A549 (cell line): ENCODE results near the gene CLP1. TPM values are rescaled to one million over a fixed set of nuclear protein-coding genes. Genes with fewer than 3 reads are reported as not detected.

Experiments used
- ATAC-seq, 2 experiments: fragments of 200-7000 bp in 1 of 2; fragments of >200 bp in 1 of 2; cut with Nextera tagmentation in 1 of 2; cut with Tn5 transposase in 1 of 2; 3 replicates each; pipeline versions ENCODE4 v1.8.0 to v1.9.1; 2018 to 2020; ENCODE audit warnings: mild to moderate bottlenecking in 1 of 2, moderate library complexity in 1 of 2
- CTCF ChIA-PET: fragments of 300-600 bp; sonication (Branson Sonifier 250); formaldehyde crosslinking; extraction: SDS; loops from one replicate; lab custom pipeline; 2021; ENCODE audit warnings: antibody characterized with exemption, inconsistent platforms; lab: Yijun Ruan, JAX
- POLR2A ChIA-PET: fragments of 350-600 bp; formaldehyde crosslinking; extraction: SDS; loops from one replicate; lab custom pipeline; 2021; ENCODE audit warnings: antibody characterized with exemption, inconsistent platforms; lab: Yijun Ruan, JAX
- DNase-seq, 2 experiments: peaks; one replicate each; pipeline versions ENCODE4 v3.0.0 to v3.0.0-alpha.2; 2011 to 2016; ENCODE audit warnings: low read depth in 1 of 2, low spot score in 1 of 2
- FAIRE-seq: peaks from 2 replicates; lab custom pipeline; 2011; peaks lifted over from hg19 to GRCh38; lab: Jason Lieb, UNC
- H3K27ac ChIP-seq, 2 experiments: fragments of >200 bp; sonication (Bioruptor Twin); formaldehyde crosslinking; 3 replicates each; pipeline ENCODE4 v1.5.1; 2016 to 2017
- H3K4me1 ChIP-seq: fragments of >200 bp; sonication (Bioruptor Twin); formaldehyde crosslinking; 3 replicates; pipeline ENCODE4 v1.6.1; 2016
- H3K4me2 ChIP-seq: fragments of >200 bp; sonication (Bioruptor Twin); formaldehyde crosslinking; 3 replicates; pipeline ENCODE4 v1.6.1; 2016
- H3K4me3 ChIP-seq: fragments of >200 bp; sonication (Bioruptor Twin); formaldehyde crosslinking; 3 replicates; pipeline ENCODE4 v1.5.1; 2016
- H3K9me3 ChIP-seq: fragments of >200 bp; sonication (Bioruptor Twin); formaldehyde crosslinking; 3 replicates; pipeline ENCODE4 v1.6.1; 2016
- BHLHE40 ChIP-seq: IDR thresholded peaks from 2 replicates; pipeline ENCODE4 v1.6.1; 2012; ENCODE audit warnings: low read depth, low read length, inconsistent platforms
- CBX8 ChIP-seq: fragments of 200-600 bp; sonication (generic); IDR thresholded peaks from 2 replicates; pipeline ENCODE4 v1.6.1; 2016
- CHD2 ChIP-seq: fragments of 150-350 bp; IDR thresholded peaks from 2 replicates; pipeline ENCODE4 v1.6.1; 2014; ENCODE audit warnings: low read length; ENCODE audit not compliant: partially characterized antibody
- CTCF ChIP-seq: fragments of >200 bp; sonication (Bioruptor Twin); formaldehyde crosslinking; IDR thresholded peaks from 3 replicates; pipeline ENCODE4 v1.5.1; 2016
- EHF ChIP-seq: fragments of 250-450 bp; sonication (Bioruptor Pico); IDR thresholded peaks from 2 replicates; pipeline ENCODE4 v1.5.0; 2020; ENCODE audit warnings: mild to moderate bottlenecking
- EHMT2 ChIP-seq: fragments of 200-600 bp; sonication (generic); IDR thresholded peaks from 2 replicates; pipeline ENCODE4 v1.6.1; 2016; ENCODE audit warnings: antibody characterized with exemption, low read depth, mild to moderate bottlenecking, moderate library complexity
- ESRRA ChIP-seq: fragments of 150-350 bp; IDR thresholded peaks from 2 replicates; pipeline ENCODE4 v1.6.1; 2014; ENCODE audit warnings: mild to moderate bottlenecking, low read length, borderline replicate concordance
- FOSL2 ChIP-seq, 2 experiments: fragments of 450-650 bp in 1 of 2; fragments of >200 bp in 1 of 2; sonication (Bioruptor Twin) in 1 of 2; formaldehyde crosslinking; IDR thresholded peaks; 2 replicates each; pipeline versions ENCODE4 v1.5.0 to v1.6.1; 2016 to 2020; ENCODE audit warnings: mild to moderate bottlenecking in 1 of 2, moderate library complexity in 1 of 2
- KDM1A ChIP-seq: fragments of 200-600 bp; sonication (generic); IDR thresholded peaks from 2 replicates; pipeline ENCODE4 v1.6.1; 2016; ENCODE audit warnings: low read depth, mild to moderate bottlenecking
- KDM5A ChIP-seq: fragments of 200-600 bp; sonication (generic); IDR thresholded peaks from 2 replicates; pipeline ENCODE4 v1.6.1; 2016; ENCODE audit warnings: antibody characterized with exemption, mild to moderate bottlenecking
- MAFK ChIP-seq: fragments of 450-650 bp; IDR thresholded peaks from 2 replicates; pipeline ENCODE4 v1.6.1; 2014; ENCODE audit not compliant: partially characterized antibody
- MAZ ChIP-seq: fragments of 150-350 bp; IDR thresholded peaks from 2 replicates; pipeline ENCODE4 v1.6.1; 2014; ENCODE audit warnings: antibody characterized with exemption, low read depth, low read length, borderline replicate concordance
- MYC ChIP-seq: IDR thresholded peaks from 2 replicates; pipeline ENCODE4 v1.6.1; 2012; ENCODE audit warnings: mild to moderate bottlenecking, inconsistent platforms, low read length, improper control_type of control experiment, borderline replicate concordance
- NR3C1 ChIP-seq: fragments of >200 bp; sonication (Bioruptor Twin); formaldehyde crosslinking; IDR thresholded peaks from 3 replicates; pipeline ENCODE4 v1.6.1; 2017
- PBX3 ChIP-seq: IDR thresholded peaks from 2 replicates; pipeline ENCODE4 v1.6.1; 2012
- PHF8 ChIP-seq: fragments of 200-600 bp; sonication (generic); IDR thresholded peaks from 2 replicates; pipeline ENCODE4 v1.6.1; 2016; ENCODE audit warnings: low read depth, mild to moderate bottlenecking, antibody characterized with exemption, moderate library complexity, borderline replicate concordance
- POLR2A ChIP-seq: IDR thresholded peaks from 2 replicates; pipeline ENCODE4 v1.6.1; 2012; ENCODE audit warnings: mild to moderate bottlenecking, low read length
- RAD21 ChIP-seq, 2 experiments: fragments of >200 bp in 1 of 2; sonication (Bioruptor Twin) in 1 of 2; formaldehyde crosslinking in 1 of 2; IDR thresholded peaks in 1 of 2; conservative IDR thresholded peaks in 1 of 2; 2 replicates in 1 of 2; 3 replicates in 1 of 2; pipeline ENCODE4 v1.6.1; 2012 to 2018; ENCODE audit warnings: inconsistent platforms in 1 of 2
- RFX5 ChIP-seq: fragments of 450-650 bp; IDR thresholded peaks from 2 replicates; pipeline ENCODE4 v1.7.1; 2014; ENCODE audit warnings: antibody characterized with exemption, mild to moderate bottlenecking, moderate library complexity
- RNF2 ChIP-seq: fragments of 200-600 bp; sonication (generic); IDR thresholded peaks from 2 replicates; pipeline ENCODE4 v1.6.1; 2016; ENCODE audit warnings: low read depth, mild to moderate bottlenecking, antibody characterized with exemption, moderate library complexity, borderline replicate concordance
- SMC3 ChIP-seq: fragments of >200 bp; sonication (Bioruptor Twin); formaldehyde crosslinking; IDR thresholded peaks from 3 replicates; pipeline ENCODE4 v1.6.1; 2018; ENCODE audit warnings: inconsistent platforms
- ZC3H11A ChIP-seq: fragments of 450-650 bp; IDR thresholded peaks from 2 replicates; pipeline ENCODE4 v1.6.1; 2014; ENCODE audit warnings: antibody characterized with exemption, mild to moderate bottlenecking
- WGBS: methylation state at CpG from one replicate; pipeline ENCODE4 v1.1.6; 2017; ENCODE audit errors: missing lambda C conversion rate; 5-methylcytosine and 5-hydroxymethylcytosine counted together
- polyA plus RNA-seq, 4 experiments: library from polyadenylated mRNA; depleted of rRNA in 3 of 4; stranded (reverse); fragments of >200 nt; fragmentation: RNase III in 1 of 4; extraction: RNeasy Plus Mini Kit Qiagen cat#74134 plus additional on column Dnase treatment in 1 of 4; gene quantifications; 2 replicates in 3 of 4; 3 replicates in 1 of 4; pipeline ENCODE4 v1.2.3, GENCODE V29; 2011 to 2017
- TF ChIP-seq, protein P1 (sequence below): fragments of >200 bp; sonication (Bioruptor Twin); formaldehyde crosslinking; IDR thresholded peaks from 3 replicates; pipeline ENCODE4 v1.6.1; 2016

CLP1 gene
- polyA plus RNA-seq, 2 of the 4 experiments (the other 2 are of a cell fraction), result 22.8 to 31.8 TPM

- peaks cover 27% of the 10 kb centered on the region for H3K9me3 ChIP-seq
- H3K27ac ChIP-seq, result no peak overlapping the region
- WGBS, result 36% methylated on average over 1 of the region's 1 CpG
- ATAC-seq, result no peak
- H3K4me1 ChIP-seq, result no peaks in the 10 kb centered on the region
- POLR2A ChIA-PET, result no interaction called here
- CTCF ChIA-PET, result interaction anchor here (1.2 kb wide), 1 partner anchor 11 kb away, joined by 4 read pairs; no protein-coding TSS in a partner anchor
- no peak overlapping the region for H3K4me2 ChIP-seq
- no peak overlapping the region for H3K4me3 ChIP-seq
- FAIRE-seq, result no peak
- TF ChIP-seq PBX3 (no peak), ZC3H11A (no peak), RAD21 (conservative IDR thresholded peaks at IDR 0.05 in 1 of 2, IDR thresholded peaks at IDR 0.05 in 1 of 2) (no peak), NR3C1 (no peak)
- DNase-seq, result no peak
Measured at GRCh38 chr11:57615308-57615707, 42.3 kb upstream of the CLP1 start.

DNA sequence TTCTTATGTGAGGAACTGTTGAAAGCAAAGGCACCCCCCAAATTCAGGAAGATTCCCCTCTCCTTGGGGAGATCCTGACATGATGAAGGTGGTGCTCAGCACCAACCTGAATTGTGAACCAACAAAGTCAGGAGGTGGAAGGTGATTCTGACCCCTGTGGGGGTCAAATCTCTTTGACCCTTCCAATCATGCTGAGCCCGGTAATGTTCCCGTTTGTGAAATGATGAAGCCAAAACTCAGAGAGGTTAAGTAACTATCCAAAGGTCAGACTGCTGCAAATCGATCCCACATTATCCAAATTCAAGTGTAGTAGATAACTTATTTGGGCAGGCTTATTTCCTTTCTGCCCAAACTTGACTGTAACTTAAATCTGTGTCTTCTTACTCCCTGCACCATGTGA is 41.0 kb upstream of the CLP1 start:
- ATAC-seq, result no peak
- H3K27ac ChIP-seq, result no peak overlapping the region
- TF ChIP-seq BHLHE40, result no peak
- TF ChIP-seq CTCF, result no peak
- no peak for TF ChIP-seq MYC
- TF ChIP-seq KDM1A, result no peak
- TF ChIP-seq MAZ, result no peak
- no peak for TF ChIP-seq EHMT2
- no peak for TF ChIP-seq EHF (CRISPR knock-in tag)
- TF ChIP-seq POLR2A, result no peak
- TF ChIP-seq MAFK, result no peak
- TF ChIP-seq, protein P1, sequence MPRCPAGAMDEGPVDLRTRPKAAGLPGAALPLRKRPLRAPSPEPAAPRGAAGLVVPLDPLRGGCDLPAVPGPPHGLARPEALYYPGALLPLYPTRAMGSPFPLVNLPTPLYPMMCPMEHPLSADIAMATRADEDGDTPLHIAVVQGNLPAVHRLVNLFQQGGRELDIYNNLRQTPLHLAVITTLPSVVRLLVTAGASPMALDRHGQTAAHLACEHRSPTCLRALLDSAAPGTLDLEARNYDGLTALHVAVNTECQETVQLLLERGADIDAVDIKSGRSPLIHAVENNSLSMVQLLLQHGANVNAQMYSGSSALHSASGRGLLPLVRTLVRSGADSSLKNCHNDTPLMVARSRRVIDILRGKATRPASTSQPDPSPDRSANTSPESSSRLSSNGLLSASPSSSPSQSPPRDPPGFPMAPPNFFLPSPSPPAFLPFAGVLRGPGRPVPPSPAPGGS, result no peak
- TF ChIP-seq CHD2, result no peak
- TF ChIP-seq ESRRA, result no peak
- no peak for TF ChIP-seq RFX5
- TF ChIP-seq RNF2, result no peak
- TF ChIP-seq CBX8, result no peak
- TF ChIP-seq FOSL2 (IDR thresholded peaks at IDR 0.05), result no peak
- TF ChIP-seq FOSL2 (CRISPR knock-in tag; IDR thresholded peaks at IDR 0.05), result no peak
- POLR2A ChIA-PET, result interaction anchor here (0.6 kb wide), 1 partner anchor 28 kb away, joined by 3 read pairs; no protein-coding TSS in a partner anchor
- H3K9me3 ChIP-seq, result peaks cover 34% of the 10 kb centered on the region
- 18% methylated on average over 3 of the region's 3 CpGs for WGBS
- CTCF ChIA-PET, result interaction anchor here (1.2 to 2.4 kb wide), 2 partner anchors 9 to 48 kb away, joined by 4 to 6 read pairs; partner anchors contain the start of gene UBE2L6
- FAIRE-seq, result no peak
- H3K4me2 ChIP-seq, result no peak overlapping the region
- H3K4me3 ChIP-seq, result no peak overlapping the region
- no peak for DNase-seq
- H3K4me1 ChIP-seq, result no peaks in the 10 kb centered on the region

DNA sequence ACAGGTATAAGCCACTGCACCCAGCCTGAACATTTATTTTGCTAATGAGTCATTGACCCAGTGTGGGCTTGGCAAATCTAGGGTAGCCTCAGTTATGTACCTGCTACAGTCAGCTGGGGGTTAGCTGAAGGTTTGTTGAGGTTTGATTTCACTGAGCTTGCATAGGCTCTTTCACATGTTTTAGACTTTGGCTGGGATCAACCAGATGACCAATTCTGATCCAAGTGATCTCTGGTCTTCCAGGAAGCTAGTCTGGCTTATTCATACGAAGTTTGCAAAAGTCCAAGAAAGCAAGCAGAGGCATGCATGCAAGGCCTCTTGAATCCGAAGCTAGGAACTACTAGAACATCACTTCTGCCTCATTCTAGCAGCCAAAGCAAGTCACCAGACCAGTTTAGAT is 39.1 kb upstream of the CLP1 start:
- DNase-seq (no peak), ATAC-seq (no peak), FAIRE-seq (no peak)
- TF ChIP-seq KDM5A (no peak), MAZ (no peak), PHF8 (no peak), BHLHE40 (no peak), SMC3 (no peak), EHF (CRISPR knock-in tag) (no peak)
- WGBS, result 0% methylated on average over 2 of the region's 2 CpGs
- Histone ChIP-seq H3K4me2 (no peak overlapping the region), H3K27ac (no peak overlapping the region), H3K9me3 (peaks cover 34% of the 10 kb centered on the region), H3K4me1 (no peaks in the 10 kb centered on the region), H3K4me3 (no peak overlapping the region)
- POLR2A ChIA-PET, result no interaction called here
- CTCF ChIA-PET, result interaction anchor here (0.6 to 2.4 kb wide), 2 partner anchors 50 to 903 kb away, joined by 3 to 6 read pairs; partner anchors contain the start of gene UBE2L6
